ENCODE measurements around the gene GMEB1.
"Not testable (repeated sequence)": the region's sequence is repeated elsewhere in the genome, so short reads cannot be mapped to it uniquely, and the experiment has no call there.

DNA sequence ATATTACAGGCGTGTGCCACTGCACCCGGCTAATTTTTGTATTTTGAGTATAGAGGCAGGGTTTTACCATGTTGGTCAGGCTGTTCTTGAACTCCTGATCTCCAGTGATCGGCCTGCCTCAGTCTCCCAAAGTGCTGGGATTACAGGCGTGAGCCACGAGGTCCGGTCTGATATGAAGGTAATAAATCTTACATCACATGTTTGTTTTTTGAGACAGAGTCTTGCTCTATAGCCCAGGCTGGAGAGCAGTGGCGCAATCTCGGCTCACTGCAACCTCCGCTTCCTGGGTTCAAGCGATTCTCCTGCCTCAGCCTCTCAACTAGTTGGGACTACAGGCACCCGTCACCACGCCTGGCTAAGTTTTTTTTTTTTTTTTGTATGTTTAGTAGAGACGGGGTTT lies 15.5 kb upstream of the GMEB1 start:
- TF ChIP-seq, protein P1, sequence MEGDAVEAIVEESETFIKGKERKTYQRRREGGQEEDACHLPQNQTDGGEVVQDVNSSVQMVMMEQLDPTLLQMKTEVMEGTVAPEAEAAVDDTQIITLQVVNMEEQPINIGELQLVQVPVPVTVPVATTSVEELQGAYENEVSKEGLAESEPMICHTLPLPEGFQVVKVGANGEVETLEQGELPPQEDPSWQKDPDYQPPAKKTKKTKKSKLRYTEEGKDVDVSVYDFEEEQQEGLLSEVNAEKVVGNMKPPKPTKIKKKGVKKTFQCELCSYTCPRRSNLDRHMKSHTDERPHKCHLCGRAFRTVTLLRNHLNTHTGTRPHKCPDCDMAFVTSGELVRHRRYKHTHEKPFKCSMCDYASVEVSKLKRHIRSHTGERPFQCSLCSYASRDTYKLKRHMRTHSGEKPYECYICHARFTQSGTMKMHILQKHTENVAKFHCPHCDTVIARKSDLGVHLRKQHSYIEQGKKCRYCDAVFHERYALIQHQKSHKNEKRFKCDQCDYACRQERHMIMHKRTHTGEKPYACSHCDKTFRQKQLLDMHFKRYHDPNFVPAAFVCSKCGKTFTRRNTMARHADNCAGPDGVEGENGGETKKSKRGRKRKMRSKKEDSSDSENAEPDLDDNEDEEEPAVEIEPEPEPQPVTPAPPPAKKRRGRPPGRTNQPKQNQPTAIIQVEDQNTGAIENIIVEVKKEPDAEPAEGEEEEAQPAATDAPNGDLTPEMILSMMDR (IDR thresholded peaks at IDR 0.05), result not testable (repeated sequence)
- TF ChIP-seq POLR2A, EP300, POLR2AphosphoS5 (IDR thresholded peaks at IDR 0.05): not testable (repeated sequence)
